Measurements from ENCODE around the gene FDXACB1.

GRCh38 chr11:111886844-111887243, 7.9 kb upstream of the FDXACB1 start:
- TF ChIP-seq, protein P1, sequence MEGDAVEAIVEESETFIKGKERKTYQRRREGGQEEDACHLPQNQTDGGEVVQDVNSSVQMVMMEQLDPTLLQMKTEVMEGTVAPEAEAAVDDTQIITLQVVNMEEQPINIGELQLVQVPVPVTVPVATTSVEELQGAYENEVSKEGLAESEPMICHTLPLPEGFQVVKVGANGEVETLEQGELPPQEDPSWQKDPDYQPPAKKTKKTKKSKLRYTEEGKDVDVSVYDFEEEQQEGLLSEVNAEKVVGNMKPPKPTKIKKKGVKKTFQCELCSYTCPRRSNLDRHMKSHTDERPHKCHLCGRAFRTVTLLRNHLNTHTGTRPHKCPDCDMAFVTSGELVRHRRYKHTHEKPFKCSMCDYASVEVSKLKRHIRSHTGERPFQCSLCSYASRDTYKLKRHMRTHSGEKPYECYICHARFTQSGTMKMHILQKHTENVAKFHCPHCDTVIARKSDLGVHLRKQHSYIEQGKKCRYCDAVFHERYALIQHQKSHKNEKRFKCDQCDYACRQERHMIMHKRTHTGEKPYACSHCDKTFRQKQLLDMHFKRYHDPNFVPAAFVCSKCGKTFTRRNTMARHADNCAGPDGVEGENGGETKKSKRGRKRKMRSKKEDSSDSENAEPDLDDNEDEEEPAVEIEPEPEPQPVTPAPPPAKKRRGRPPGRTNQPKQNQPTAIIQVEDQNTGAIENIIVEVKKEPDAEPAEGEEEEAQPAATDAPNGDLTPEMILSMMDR (IDR thresholded peaks at IDR 0.05) = no peak
- no peak for TF ChIP-seq POLR2A (IDR thresholded peaks at IDR 0.05)
